ENCODE results near the gene FBXO28. TPM values are rescaled to one million over a fixed set of nuclear protein-coding genes. Genes with fewer than 3 reads are reported as not detected.
"Not testable (repeated sequence)": the region's sequence is repeated elsewhere in the genome, so short reads cannot be mapped to it uniquely, and the experiment has no call there.

FBXO28 gene
- polyA plus RNA-seq, 1 donor from 2014 or later = 20.3 TPM

DNA sequence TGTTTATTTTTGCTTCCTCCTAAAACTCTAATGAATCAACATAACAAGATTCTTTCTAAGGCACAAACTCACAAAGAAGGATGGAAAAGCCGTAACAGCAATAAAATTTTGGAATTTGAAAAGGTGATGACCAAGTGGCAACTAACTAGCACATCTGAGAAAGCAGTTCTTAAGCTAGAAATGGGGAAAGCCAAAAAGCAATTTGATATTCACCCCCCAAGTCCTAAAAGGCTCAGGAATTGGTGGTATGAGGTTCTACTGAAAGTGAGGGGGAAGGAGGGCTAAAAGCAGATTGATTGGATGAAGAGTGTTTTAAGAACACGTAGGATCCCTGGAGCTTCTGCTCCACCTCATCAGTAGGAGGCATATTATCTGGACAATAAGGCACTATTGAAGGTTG lies 43.4 kb upstream of the FBXO28 start:
- no peak overlapping the region for H3K4me3 ChIP-seq (ENCODE audit: low read length)
- H3K9ac ChIP-seq (ENCODE audit: low read length) = no peak overlapping the region
- no peak overlapping the region for H3K27ac ChIP-seq (ENCODE audit: low read length)
- H3K9me2 ChIP-seq (ENCODE audit: insufficient read depth, low read length) = no peaks in the 10 kb centered on the region
- no peaks in the 10 kb centered on the region for H3F3A ChIP-seq (ENCODE audit: insufficient read depth, low read length, poor library complexity, severe bottlenecking)
- H3K79me2 ChIP-seq (replicated peaks; ENCODE audit: insufficient read depth, low read length) = no peaks in the 10 kb centered on the region
- no peak overlapping the region for H2AFZ ChIP-seq (ENCODE audit: low read depth, low read length)
- no peaks in the 10 kb centered on the region for H3K36me3 ChIP-seq (ENCODE audit: insufficient read depth, low read length)
- H3K9me3 ChIP-seq (ENCODE audit: low read length) = no peaks in the 10 kb centered on the region
- H3K27me3 ChIP-seq (ENCODE audit: insufficient read depth, low read depth, low read length) = no peaks in the 10 kb centered on the region
- H4K20me1 ChIP-seq (ENCODE audit: insufficient read depth) = no peaks in the 10 kb centered on the region
- TF ChIP-seq, protein P1, sequence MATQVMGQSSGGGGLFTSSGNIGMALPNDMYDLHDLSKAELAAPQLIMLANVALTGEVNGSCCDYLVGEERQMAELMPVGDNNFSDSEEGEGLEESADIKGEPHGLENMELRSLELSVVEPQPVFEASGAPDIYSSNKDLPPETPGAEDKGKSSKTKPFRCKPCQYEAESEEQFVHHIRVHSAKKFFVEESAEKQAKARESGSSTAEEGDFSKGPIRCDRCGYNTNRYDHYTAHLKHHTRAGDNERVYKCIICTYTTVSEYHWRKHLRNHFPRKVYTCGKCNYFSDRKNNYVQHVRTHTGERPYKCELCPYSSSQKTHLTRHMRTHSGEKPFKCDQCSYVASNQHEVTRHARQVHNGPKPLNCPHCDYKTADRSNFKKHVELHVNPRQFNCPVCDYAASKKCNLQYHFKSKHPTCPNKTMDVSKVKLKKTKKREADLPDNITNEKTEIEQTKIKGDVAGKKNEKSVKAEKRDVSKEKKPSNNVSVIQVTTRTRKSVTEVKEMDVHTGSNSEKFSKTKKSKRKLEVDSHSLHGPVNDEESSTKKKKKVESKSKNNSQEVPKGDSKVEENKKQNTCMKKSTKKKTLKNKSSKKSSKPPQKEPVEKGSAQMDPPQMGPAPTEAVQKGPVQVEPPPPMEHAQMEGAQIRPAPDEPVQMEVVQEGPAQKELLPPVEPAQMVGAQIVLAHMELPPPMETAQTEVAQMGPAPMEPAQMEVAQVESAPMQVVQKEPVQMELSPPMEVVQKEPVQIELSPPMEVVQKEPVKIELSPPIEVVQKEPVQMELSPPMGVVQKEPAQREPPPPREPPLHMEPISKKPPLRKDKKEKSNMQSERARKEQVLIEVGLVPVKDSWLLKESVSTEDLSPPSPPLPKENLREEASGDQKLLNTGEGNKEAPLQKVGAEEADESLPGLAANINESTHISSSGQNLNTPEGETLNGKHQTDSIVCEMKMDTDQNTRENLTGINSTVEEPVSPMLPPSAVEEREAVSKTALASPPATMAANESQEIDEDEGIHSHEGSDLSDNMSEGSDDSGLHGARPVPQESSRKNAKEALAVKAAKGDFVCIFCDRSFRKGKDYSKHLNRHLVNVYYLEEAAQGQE (IDR thresholded peaks at IDR 0.05; ENCODE audit: borderline replicate concordance) = no peak
- no peak overlapping the region for H3K4me2 ChIP-seq (ENCODE audit: low read length)

- H3K36me3 ChIP-seq (ENCODE audit: insufficient read depth, low read length) = no peaks in the 10 kb centered on the region
- H3K27ac ChIP-seq (ENCODE audit: low read length) = no peak overlapping the region
- no peaks in the 10 kb centered on the region for H3K79me2 ChIP-seq (replicated peaks; ENCODE audit: insufficient read depth, low read length)
- no peak overlapping the region for H2AFZ ChIP-seq (ENCODE audit: low read depth, low read length)
- H3K27me3 ChIP-seq (ENCODE audit: insufficient read depth, low read depth, low read length) = no peaks in the 10 kb centered on the region
- no peaks in the 10 kb centered on the region for H3K9me2 ChIP-seq (ENCODE audit: insufficient read depth, low read length)
- no peaks in the 10 kb centered on the region for H4K20me1 ChIP-seq (ENCODE audit: insufficient read depth)
- no peak overlapping the region for H3K4me2 ChIP-seq (ENCODE audit: low read length)
- no peak overlapping the region for H3K9ac ChIP-seq (ENCODE audit: low read length)
- TF ChIP-seq SMC3 (conservative IDR thresholded peaks at IDR 0.05; ENCODE audit: poor library complexity) (no peak), POLR2AphosphoS5 (IDR thresholded peaks at IDR 0.05) (no peak), MXI1 (conservative IDR thresholded peaks at IDR 0.05; ENCODE audit: poor library complexity, severe bottlenecking) (no peak)
- TF ChIP-seq, protein P1 (IDR thresholded peaks at IDR 0.05; ENCODE audit: borderline replicate concordance) = no peak
- H3F3A ChIP-seq (ENCODE audit: insufficient read depth, low read length, poor library complexity, severe bottlenecking) = no peaks in the 10 kb centered on the region
- no peaks in the 10 kb centered on the region for H3K9me3 ChIP-seq (ENCODE audit: low read length)
- no peak overlapping the region for H3K4me3 ChIP-seq (ENCODE audit: low read length)
Observed at GRCh38 chr1:224076407-224076806, 37.5 kb upstream of the FBXO28 start.

DNA sequence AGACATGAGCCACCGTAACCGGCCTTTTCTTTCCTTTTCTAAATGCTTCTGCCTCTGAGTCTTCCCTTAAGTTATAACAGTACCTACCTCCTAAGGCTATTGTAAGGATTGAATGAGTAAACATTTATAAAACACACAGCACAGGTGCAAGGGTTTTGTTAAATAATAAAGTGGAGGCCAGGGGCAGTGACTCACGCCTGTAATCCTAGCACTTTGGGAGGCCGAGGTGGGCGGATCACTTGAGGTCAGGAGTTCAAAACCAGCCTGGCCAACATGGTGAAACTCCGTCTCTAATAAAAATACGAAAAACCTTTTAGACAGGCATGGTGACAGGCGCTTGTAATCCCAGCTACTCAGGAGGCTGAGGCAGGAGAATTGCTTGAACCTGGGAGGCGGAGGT lies 34.3 kb upstream of the FBXO28 start:
- H3K4me3 ChIP-seq (ENCODE audit: low read length); H3K9me2 ChIP-seq (ENCODE audit: insufficient read depth, low read length); H3K36me3 ChIP-seq (ENCODE audit: insufficient read depth, low read length); H3K79me2 ChIP-seq (replicated peaks; ENCODE audit: insufficient read depth, low read length); H2AFZ ChIP-seq (ENCODE audit: low read depth, low read length); H3K4me2 ChIP-seq (ENCODE audit: low read length); H3K9ac ChIP-seq (ENCODE audit: low read length); H3K27me3 ChIP-seq (ENCODE audit: insufficient read depth, low read depth, low read length); H4K20me1 ChIP-seq (ENCODE audit: insufficient read depth); H3K9me3 ChIP-seq (ENCODE audit: low read length); H3K27ac ChIP-seq (ENCODE audit: low read length); H3F3A ChIP-seq (ENCODE audit: insufficient read depth, low read length, poor library complexity, severe bottlenecking): not testable (repeated sequence)
